ENCODE measurements around the gene NUMA1. TPM values are rescaled to one million over a fixed set of nuclear protein-coding genes. Genes with fewer than 3 reads are reported as not detected.

The NUMA1 gene
- total RNA-seq, 1 experiment from 2014 or later, result 267 TPM

DNA sequence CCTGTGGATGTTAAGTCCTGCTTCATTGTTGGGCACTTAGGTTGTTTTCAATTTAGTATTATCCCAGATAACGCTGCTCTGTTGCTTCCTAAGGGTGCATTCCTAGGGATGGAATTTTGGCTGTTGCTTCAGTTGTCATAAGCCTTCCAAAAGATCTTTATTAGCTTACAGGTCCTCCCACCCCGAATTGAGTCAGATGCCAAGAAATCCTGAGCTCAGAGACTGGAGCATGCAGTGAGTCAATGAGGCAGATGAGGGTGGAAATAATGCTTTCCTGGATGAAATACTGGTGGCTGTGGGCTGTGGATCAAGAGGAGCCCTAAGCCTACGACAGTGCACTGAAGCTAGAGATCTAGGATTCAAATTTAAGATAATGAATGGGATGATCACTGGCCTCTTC lies 92.3 kb downstream of the NUMA1 start:
- H3K4me1 ChIP-seq (replicated peaks; ENCODE audit: insufficient read depth), result no peaks in the 10 kb centered on the region
- H3K9me3 ChIP-seq (ENCODE audit: insufficient read depth, low read depth), result no peaks in the 10 kb centered on the region
- H3K27me3 ChIP-seq (ENCODE audit: insufficient read depth, low read depth), result no peaks in the 10 kb centered on the region
- CTCF ChIA-PET, result no interaction called here
- H3K79me2 ChIP-seq (ENCODE audit: low read depth), result no peaks in the 10 kb centered on the region
- intact Hi-C loops (cut with micrococcal nuclease; ENCODE audit: unreplicated experiment), result no loop called here
- TF ChIP-seq EZH2 (IDR thresholded peaks at IDR 0.05; ENCODE audit: low read depth), result no peak
- TF ChIP-seq, protein P1, sequence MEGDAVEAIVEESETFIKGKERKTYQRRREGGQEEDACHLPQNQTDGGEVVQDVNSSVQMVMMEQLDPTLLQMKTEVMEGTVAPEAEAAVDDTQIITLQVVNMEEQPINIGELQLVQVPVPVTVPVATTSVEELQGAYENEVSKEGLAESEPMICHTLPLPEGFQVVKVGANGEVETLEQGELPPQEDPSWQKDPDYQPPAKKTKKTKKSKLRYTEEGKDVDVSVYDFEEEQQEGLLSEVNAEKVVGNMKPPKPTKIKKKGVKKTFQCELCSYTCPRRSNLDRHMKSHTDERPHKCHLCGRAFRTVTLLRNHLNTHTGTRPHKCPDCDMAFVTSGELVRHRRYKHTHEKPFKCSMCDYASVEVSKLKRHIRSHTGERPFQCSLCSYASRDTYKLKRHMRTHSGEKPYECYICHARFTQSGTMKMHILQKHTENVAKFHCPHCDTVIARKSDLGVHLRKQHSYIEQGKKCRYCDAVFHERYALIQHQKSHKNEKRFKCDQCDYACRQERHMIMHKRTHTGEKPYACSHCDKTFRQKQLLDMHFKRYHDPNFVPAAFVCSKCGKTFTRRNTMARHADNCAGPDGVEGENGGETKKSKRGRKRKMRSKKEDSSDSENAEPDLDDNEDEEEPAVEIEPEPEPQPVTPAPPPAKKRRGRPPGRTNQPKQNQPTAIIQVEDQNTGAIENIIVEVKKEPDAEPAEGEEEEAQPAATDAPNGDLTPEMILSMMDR (conservative IDR thresholded peaks at IDR 0.05), result no peak
- H3K9me2 ChIP-seq (ENCODE audit: insufficient read depth), result no peaks in the 10 kb centered on the region
- H3K4me2 ChIP-seq, result no peak overlapping the region
- DNase-seq, result no peak
- H2AFZ ChIP-seq, result no peak overlapping the region
- H3K4me3 ChIP-seq, result no peak overlapping the region
- BruUV-seq (replicated peaks), result no TSS peak
- peaks cover 10% of the 10 kb centered on the region for H3K36me3 ChIP-seq (ENCODE audit: low read depth)
- H4K20me1 ChIP-seq (ENCODE audit: insufficient read depth), result peaks cover 7% of the 10 kb centered on the region; the same call in 1 of the 2 replicates
- H3K27ac ChIP-seq, result no peak overlapping the region
- H3F3A ChIP-seq (ENCODE audit: insufficient read depth, low read depth), result peaks cover 7% of the 10 kb centered on the region; the same call in 1 of the 2 replicates
- POLR2A ChIA-PET (ENCODE audit: unreplicated experiment), result no interaction called here

DNA sequence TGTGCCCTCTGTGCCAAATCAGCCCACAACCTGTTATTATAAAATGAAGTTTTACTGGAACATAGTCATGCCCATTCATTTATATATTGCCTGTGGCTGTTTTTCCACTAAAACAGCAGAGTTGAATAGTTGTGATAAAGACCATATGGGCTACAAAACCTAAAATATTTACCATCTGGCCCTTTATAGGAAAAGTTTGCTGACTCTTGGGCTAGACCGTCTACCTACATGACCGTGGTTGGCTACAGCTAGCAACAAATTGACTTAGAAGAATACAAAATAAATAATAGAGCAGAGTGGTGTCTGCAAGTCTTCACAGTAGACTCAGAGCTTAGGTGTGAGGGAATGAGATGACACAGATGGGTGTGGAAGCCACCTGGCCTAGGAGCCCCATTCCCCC lies 92.8 kb downstream of the NUMA1 start:
- Histone ChIP-seq H4K20me1 (ENCODE audit: insufficient read depth) (peaks cover 7% of the 10 kb centered on the region), H3K9me2 (ENCODE audit: insufficient read depth) (no peaks in the 10 kb centered on the region), H3K9me3 (ENCODE audit: insufficient read depth, low read depth) (no peaks in the 10 kb centered on the region), H3K4me2 (no peak overlapping the region), H3K27me3 (ENCODE audit: insufficient read depth, low read depth) (no peaks in the 10 kb centered on the region), H3K4me3 (no peak overlapping the region), H3K27ac (no peak overlapping the region), H2AFZ (no peak overlapping the region), H3K4me1 (replicated peaks; ENCODE audit: insufficient read depth) (no peaks in the 10 kb centered on the region), H3K36me3 (ENCODE audit: low read depth) (peaks cover 10% of the 10 kb centered on the region), H3F3A (ENCODE audit: insufficient read depth, low read depth) (peaks cover 7% of the 10 kb centered on the region; the same call in 1 of the 2 replicates), H3K79me2 (ENCODE audit: low read depth) (no peaks in the 10 kb centered on the region)
- no peak for DNase-seq
- TF ChIP-seq, protein P1 (conservative IDR thresholded peaks at IDR 0.05), result no peak
- no peak for TF ChIP-seq EZH2 (IDR thresholded peaks at IDR 0.05; ENCODE audit: low read depth)
- ChIA-PET POLR2A (ENCODE audit: unreplicated experiment) (no interaction called here), CTCF (no interaction called here)
- intact Hi-C loops (cut with micrococcal nuclease; ENCODE audit: unreplicated experiment), result no loop called here
- no TSS peak for BruUV-seq (replicated peaks)

DNA sequence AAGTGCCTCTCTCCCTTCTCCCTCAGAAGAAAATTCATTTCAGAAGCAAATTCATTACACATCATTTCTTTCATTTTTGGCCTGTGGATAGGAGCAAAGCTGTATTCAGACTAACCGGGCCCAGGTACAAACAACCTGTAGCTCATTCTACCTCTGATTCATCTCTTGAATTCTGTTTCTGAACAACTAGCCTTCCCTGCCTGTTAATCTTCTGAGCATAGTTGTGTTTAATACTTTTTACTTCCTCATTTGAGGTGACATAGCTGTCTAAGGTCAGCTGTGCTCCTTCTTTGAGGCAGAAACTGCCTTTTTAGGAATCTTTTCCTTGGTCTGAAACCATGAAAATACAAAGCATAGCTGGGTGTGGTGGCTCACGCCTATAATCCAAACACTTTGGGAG lies 94.2 kb downstream of the NUMA1 start:
- POLR2A ChIA-PET (ENCODE audit: unreplicated experiment), result no interaction called here
- no peaks in the 10 kb centered on the region for H3K9me3 ChIP-seq (ENCODE audit: insufficient read depth, low read depth)
- peaks cover 10% of the 10 kb centered on the region for H3K36me3 ChIP-seq (ENCODE audit: low read depth)
- BruUV-seq (replicated peaks), result no TSS peak
- CTCF ChIA-PET, result no interaction called here
- H3K4me1 ChIP-seq (replicated peaks; ENCODE audit: insufficient read depth), result no peaks in the 10 kb centered on the region
- H3K9me2 ChIP-seq (ENCODE audit: insufficient read depth), result no peaks in the 10 kb centered on the region
- TF ChIP-seq, protein P1 (conservative IDR thresholded peaks at IDR 0.05), result no peak
- TF ChIP-seq EZH2 (IDR thresholded peaks at IDR 0.05; ENCODE audit: low read depth), result no peak
- peaks cover 7% of the 10 kb centered on the region for H4K20me1 ChIP-seq (ENCODE audit: insufficient read depth)
- no peak overlapping the region for H3K4me2 ChIP-seq
- H3K27ac ChIP-seq, result no peak overlapping the region
- peaks cover 7% of the 10 kb centered on the region; the same call in 1 of the 2 replicates for H3F3A ChIP-seq (ENCODE audit: insufficient read depth, low read depth)
- no peak overlapping the region for H2AFZ ChIP-seq
- H3K4me3 ChIP-seq, result no peak overlapping the region
- H3K79me2 ChIP-seq (ENCODE audit: low read depth), result no peaks in the 10 kb centered on the region
- intact Hi-C loops (cut with micrococcal nuclease; ENCODE audit: unreplicated experiment), result no loop called here
- no peaks in the 10 kb centered on the region for H3K27me3 ChIP-seq (ENCODE audit: insufficient read depth, low read depth)
- no peak for DNase-seq

Measured in PC-9 (cell line).